Liver (tissue), 9 donors: ENCODE data around the gene NUTM1. TPM values are rescaled to one million over a fixed set of nuclear protein-coding genes. Genes with fewer than 3 reads are reported as not detected.
"Not testable (repeated sequence)": the region's sequence is repeated elsewhere in the genome, so short reads cannot be mapped to it uniquely, and the experiment has no call there.

Experiments
- DNase-seq: peaks from one replicate; pipeline ENCODE4 v3.0.0-alpha.2; 2017; ENCODE audit warnings: low spot score
- H3K27ac ChIP-seq, 2 donors: one replicate each; pipeline ENCODE4 v1.7.0; 2013; ENCODE audit warnings: inconsistent platforms in 2 of 2, low read length in 2 of 2, control low read depth in 1 of 2, low read depth in 1 of 2, mild to moderate bottlenecking in 1 of 2
- H3K27me3 ChIP-seq, 4 donors: one replicate each; pipeline versions ENCODE4 v1.6.1 to v1.7.0; 2013; ENCODE audit warnings: low read length in 3 of 4, inconsistent platforms in 1 of 4, mild to moderate bottlenecking in 1 of 4, moderate library complexity in 1 of 4; ENCODE audit not compliant: control insufficient read depth in 4 of 4, insufficient read depth in 4 of 4
- H3K36me3 ChIP-seq, 4 donors: one replicate each; pipeline versions ENCODE4 v1.6.1 to v1.7.0; 2013; ENCODE audit warnings: low read length in 3 of 4, mild to moderate bottlenecking in 3 of 4, low read depth in 1 of 4, moderate library complexity in 1 of 4; ENCODE audit not compliant: control insufficient read depth in 4 of 4, insufficient read depth in 3 of 4
- H3K4me1 ChIP-seq, 4 donors: one replicate each; pipeline versions ENCODE4 v1.6.1 to v1.7.0; 2013; ENCODE audit warnings: low read length in 3 of 4, mild to moderate bottlenecking in 3 of 4, moderate library complexity in 1 of 4; ENCODE audit not compliant: control insufficient read depth in 4 of 4, insufficient read depth in 4 of 4
- H3K4me3 ChIP-seq, 3 donors: one replicate each; pipeline versions ENCODE4 v1.6.1 to v1.7.0; 2013; ENCODE audit warnings: low read length in 3 of 3, control low read depth in 1 of 3, low read depth in 1 of 3, mild to moderate bottlenecking in 1 of 3
- H3K9ac ChIP-seq, 2 donors: one replicate each; pipeline ENCODE4 v1.7.0; 2013; ENCODE audit warnings: low read length in 2 of 2, mild to moderate bottlenecking in 2 of 2, moderate library complexity in 2 of 2, control low read depth in 1 of 2, low read depth in 1 of 2
- H3K9me3 ChIP-seq, 4 donors: one replicate each; pipeline versions ENCODE4 v1.6.1 to v1.7.0; 2013; ENCODE audit warnings: low read length in 3 of 4; ENCODE audit not compliant: control insufficient read depth in 4 of 4
- EGR1 ChIP-seq, 2 donors: IDR thresholded peaks; 2 replicates each; pipeline ENCODE4 v1.6.1; 2016 to 2018; ENCODE audit warnings: antibody characterized with exemption in 2 of 2, low read depth in 2 of 2
- FOXA1 ChIP-seq: IDR thresholded peaks from 2 replicates; pipeline ENCODE4 v1.6.1; 2016; ENCODE audit warnings: antibody characterized with exemption
- FOXA2 ChIP-seq: IDR thresholded peaks from 2 replicates; pipeline ENCODE4 v1.6.1; 2016; ENCODE audit warnings: antibody characterized with exemption
- GABPA ChIP-seq, 2 donors: IDR thresholded peaks in 1 of 2; conservative IDR thresholded peaks in 1 of 2; 2 replicates each; pipeline ENCODE4 v1.6.1; 2016; ENCODE audit warnings: antibody characterized with exemption in 2 of 2, mild to moderate bottlenecking in 1 of 2, moderate library complexity in 1 of 2
- HNF4A ChIP-seq, 2 donors: conservative IDR thresholded peaks; 2 replicates each; pipeline ENCODE4 v1.6.1; 2016; ENCODE audit warnings: antibody characterized with exemption in 2 of 2, mild to moderate bottlenecking in 2 of 2
- HNF4G ChIP-seq: IDR thresholded peaks from 2 replicates; pipeline ENCODE4 v1.6.1; 2016; ENCODE audit warnings: antibody characterized with exemption
- JUND ChIP-seq, 2 donors: IDR thresholded peaks; 2 replicates each; pipeline ENCODE4 v1.6.1; 2016; ENCODE audit warnings: antibody characterized with exemption in 2 of 2
- NR2F2 ChIP-seq: IDR thresholded peaks from 2 replicates; pipeline ENCODE4 v1.6.1; 2016; ENCODE audit warnings: antibody characterized with exemption
- RAD21 ChIP-seq, 2 donors: IDR thresholded peaks; 2 replicates each; pipeline ENCODE4 v1.6.1; 2016; ENCODE audit warnings: antibody characterized with exemption in 2 of 2, mild to moderate bottlenecking in 2 of 2
- RXRA ChIP-seq, 2 donors: IDR thresholded peaks; 2 replicates each; pipeline ENCODE4 v1.6.1; 2017 to 2018; ENCODE audit warnings: antibody characterized with exemption in 2 of 2, mild to moderate bottlenecking in 1 of 2
- SP1 ChIP-seq: IDR thresholded peaks from 2 replicates; pipeline ENCODE4 v1.6.1; 2018; ENCODE audit warnings: antibody characterized with exemption, mild to moderate bottlenecking
- TAF1 ChIP-seq: conservative IDR thresholded peaks from 2 replicates; pipeline ENCODE4 v1.6.1; 2016; ENCODE audit warnings: antibody characterized with exemption, mild to moderate bottlenecking
- YY1 ChIP-seq: IDR thresholded peaks from 2 replicates; pipeline ENCODE4 v1.6.1; 2016; ENCODE audit warnings: antibody characterized with exemption, mild to moderate bottlenecking
- WGBS: extraction: QIAGEN DNeasy Blood & Tissue Kit; methylation state at CpG from one replicate; pipeline ENCODE4 v1.1.7; 2013; 5-methylcytosine and 5-hydroxymethylcytosine counted together
- polyA plus RNA-seq, 2 donors: library from polyadenylated mRNA; stranded (reverse) in 1 of 2; unstranded in 1 of 2; fragments of 200-250 nt in 1 of 2; fragments of >200 nt in 1 of 2; fragmentation: Nextera tagmentation in 1 of 2; extraction: Ambion mirVana in 1 of 2; gene quantifications; one replicate each; pipeline versions ENCODE4 v1.2.1 to v1.2.3, GENCODE V29; 2013 to 2015
- total RNA-seq, 2 donors: library from RNA; depleted of rRNA; stranded (reverse); fragments of >200 nt; gene quantifications; one replicate each; pipeline ENCODE4 v1.2.3, GENCODE V29; 2014
- TF ChIP-seq, protein P1 (sequence below): IDR thresholded peaks from 2 replicates; pipeline ENCODE4 v1.6.1; 2016; ENCODE audit warnings: antibody characterized with exemption, mild to moderate bottlenecking
- TF ChIP-seq, protein P2 (sequence below): IDR thresholded peaks from 2 replicates; pipeline ENCODE4 v1.6.1; 2016; ENCODE audit warnings: antibody characterized with exemption
- TF ChIP-seq, protein P3 (sequence below): IDR thresholded peaks from 2 replicates; pipeline ENCODE4 v1.6.1; 2016; ENCODE audit warnings: antibody characterized with exemption
- TF ChIP-seq, protein P4 (sequence below): fragments of 150-350 bp; IDR thresholded peaks from 2 replicates; pipeline ENCODE4 v1.5.1; 2017; ENCODE audit warnings: improper control_type of control experiment, low read depth, low read length; ENCODE audit not compliant: missing input control
- donor health status: healthy.
- donor health status: healthy.
- donor health status: healthy.
- donor health status: healthy.
- donor health status: healthy.

The NUTM1 gene
- total and polyA plus RNA-seq, 4 donors: not detected

DNA sequence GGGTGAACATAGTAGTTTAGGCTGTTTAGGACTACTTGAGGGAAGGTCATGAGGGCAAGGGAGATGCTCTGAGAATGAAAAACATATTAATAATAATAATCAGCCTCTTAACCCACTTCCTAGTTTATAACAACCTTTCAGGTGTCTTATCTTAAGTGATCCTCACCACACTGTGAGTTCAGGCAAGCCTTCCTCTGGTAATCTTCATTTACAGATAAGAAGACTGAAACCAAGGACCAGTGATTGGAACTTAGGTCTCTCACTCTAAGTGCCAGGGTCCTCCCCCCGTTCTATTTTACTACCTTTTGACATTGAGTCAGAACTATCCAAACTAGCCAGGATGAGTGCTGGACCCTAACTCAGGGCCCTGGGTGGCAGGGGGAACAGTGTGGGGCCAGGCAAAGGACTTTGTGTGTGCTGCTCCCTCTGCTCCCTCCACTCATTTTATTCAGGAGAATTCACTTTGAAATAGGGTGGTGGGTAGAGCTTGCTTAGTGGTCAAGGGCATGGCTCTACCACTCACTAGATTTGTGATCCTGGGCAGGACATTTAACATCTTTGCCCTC, 5.7 kb downstream of the NUTM1 start (continued):
- TF ChIP-seq, protein P1, sequence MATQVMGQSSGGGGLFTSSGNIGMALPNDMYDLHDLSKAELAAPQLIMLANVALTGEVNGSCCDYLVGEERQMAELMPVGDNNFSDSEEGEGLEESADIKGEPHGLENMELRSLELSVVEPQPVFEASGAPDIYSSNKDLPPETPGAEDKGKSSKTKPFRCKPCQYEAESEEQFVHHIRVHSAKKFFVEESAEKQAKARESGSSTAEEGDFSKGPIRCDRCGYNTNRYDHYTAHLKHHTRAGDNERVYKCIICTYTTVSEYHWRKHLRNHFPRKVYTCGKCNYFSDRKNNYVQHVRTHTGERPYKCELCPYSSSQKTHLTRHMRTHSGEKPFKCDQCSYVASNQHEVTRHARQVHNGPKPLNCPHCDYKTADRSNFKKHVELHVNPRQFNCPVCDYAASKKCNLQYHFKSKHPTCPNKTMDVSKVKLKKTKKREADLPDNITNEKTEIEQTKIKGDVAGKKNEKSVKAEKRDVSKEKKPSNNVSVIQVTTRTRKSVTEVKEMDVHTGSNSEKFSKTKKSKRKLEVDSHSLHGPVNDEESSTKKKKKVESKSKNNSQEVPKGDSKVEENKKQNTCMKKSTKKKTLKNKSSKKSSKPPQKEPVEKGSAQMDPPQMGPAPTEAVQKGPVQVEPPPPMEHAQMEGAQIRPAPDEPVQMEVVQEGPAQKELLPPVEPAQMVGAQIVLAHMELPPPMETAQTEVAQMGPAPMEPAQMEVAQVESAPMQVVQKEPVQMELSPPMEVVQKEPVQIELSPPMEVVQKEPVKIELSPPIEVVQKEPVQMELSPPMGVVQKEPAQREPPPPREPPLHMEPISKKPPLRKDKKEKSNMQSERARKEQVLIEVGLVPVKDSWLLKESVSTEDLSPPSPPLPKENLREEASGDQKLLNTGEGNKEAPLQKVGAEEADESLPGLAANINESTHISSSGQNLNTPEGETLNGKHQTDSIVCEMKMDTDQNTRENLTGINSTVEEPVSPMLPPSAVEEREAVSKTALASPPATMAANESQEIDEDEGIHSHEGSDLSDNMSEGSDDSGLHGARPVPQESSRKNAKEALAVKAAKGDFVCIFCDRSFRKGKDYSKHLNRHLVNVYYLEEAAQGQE: no peak

DNA sequence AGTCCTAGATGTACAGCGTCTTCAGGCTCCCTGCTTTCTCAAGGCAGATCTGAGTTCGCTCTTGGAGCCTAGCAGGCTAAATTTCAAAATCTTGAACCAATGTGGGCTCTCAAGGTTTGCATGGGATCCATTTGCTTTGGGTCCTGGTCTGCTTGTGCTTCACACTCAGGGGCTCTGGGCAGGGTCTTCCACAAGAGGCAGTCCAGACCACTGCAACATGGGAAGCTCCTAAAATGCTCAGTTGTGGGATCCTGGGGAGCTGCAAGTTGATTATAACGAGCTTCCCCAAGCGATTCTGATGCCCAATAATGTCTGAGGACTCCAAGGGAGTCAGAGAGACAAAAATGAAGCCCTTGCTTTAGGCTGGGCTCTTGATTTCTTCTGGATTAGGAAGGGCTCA, 6.7 kb downstream of the NUTM1 start:
- Histone ChIP-seq H3K4me1 (no peaks in the 10 kb centered on the region), H3K4me3 (no peak overlapping the region), H3K9me3 (no peaks in the 10 kb centered on the region), H3K27me3 (peaks cover 0 to 2% (median 0%) of the 10 kb centered on the region in 4 donors), H3K27ac (no peak overlapping the region), H3K9ac (no peak overlapping the region), H3K36me3 (no peaks in the 10 kb centered on the region)
- no peak for DNase-seq
- TF ChIP-seq, protein P2, sequence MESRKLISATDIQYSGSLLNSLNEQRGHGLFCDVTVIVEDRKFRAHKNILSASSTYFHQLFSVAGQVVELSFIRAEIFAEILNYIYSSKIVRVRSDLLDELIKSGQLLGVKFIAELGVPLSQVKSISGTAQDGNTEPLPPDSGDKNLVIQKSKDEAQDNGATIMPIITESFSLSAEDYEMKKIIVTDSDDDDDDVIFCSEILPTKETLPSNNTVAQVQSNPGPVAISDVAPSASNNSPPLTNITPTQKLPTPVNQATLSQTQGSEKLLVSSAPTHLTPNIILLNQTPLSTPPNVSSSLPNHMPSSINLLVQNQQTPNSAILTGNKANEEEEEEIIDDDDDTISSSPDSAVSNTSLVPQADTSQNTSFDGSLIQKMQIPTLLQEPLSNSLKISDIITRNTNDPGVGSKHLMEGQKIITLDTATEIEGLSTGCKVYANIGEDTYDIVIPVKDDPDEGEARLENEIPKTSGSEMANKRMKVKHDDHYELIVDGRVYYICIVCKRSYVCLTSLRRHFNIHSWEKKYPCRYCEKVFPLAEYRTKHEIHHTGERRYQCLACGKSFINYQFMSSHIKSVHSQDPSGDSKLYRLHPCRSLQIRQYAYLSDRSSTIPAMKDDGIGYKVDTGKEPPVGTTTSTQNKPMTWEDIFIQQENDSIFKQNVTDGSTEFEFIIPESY: no peak
- TF ChIP-seq RAD21 (IDR thresholded peaks at IDR 0.05): no peak
- no peak for TF ChIP-seq YY1
- no peak for TF ChIP-seq TAF1
- TF ChIP-seq GABPA (IDR thresholded peaks at IDR 0.05 in 1 of 2, conservative IDR thresholded peaks at IDR 0.05 in 1 of 2): no peak
- TF ChIP-seq HNF4A (conservative IDR thresholded peaks at IDR 0.05): no peak
- no peak for TF ChIP-seq JUND (IDR thresholded peaks at IDR 0.05)
- TF ChIP-seq EGR1 (IDR thresholded peaks at IDR 0.05; ENCODE audit: low read depth in 2 of 2): no peak
- TF ChIP-seq HNF4G: no peak
- no peak for TF ChIP-seq NR2F2
- TF ChIP-seq, protein P3, sequence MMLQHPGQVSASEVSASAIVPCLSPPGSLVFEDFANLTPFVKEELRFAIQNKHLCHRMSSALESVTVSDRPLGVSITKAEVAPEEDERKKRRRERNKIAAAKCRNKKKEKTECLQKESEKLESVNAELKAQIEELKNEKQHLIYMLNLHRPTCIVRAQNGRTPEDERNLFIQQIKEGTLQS: no peak
- no peak for TF ChIP-seq FOXA2
- TF ChIP-seq, protein P4, sequence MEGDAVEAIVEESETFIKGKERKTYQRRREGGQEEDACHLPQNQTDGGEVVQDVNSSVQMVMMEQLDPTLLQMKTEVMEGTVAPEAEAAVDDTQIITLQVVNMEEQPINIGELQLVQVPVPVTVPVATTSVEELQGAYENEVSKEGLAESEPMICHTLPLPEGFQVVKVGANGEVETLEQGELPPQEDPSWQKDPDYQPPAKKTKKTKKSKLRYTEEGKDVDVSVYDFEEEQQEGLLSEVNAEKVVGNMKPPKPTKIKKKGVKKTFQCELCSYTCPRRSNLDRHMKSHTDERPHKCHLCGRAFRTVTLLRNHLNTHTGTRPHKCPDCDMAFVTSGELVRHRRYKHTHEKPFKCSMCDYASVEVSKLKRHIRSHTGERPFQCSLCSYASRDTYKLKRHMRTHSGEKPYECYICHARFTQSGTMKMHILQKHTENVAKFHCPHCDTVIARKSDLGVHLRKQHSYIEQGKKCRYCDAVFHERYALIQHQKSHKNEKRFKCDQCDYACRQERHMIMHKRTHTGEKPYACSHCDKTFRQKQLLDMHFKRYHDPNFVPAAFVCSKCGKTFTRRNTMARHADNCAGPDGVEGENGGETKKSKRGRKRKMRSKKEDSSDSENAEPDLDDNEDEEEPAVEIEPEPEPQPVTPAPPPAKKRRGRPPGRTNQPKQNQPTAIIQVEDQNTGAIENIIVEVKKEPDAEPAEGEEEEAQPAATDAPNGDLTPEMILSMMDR: no peak
- no peak for TF ChIP-seq SP1
- no peak for TF ChIP-seq FOXA1
- TF ChIP-seq RXRA (IDR thresholded peaks at IDR 0.05): no peak
- TF ChIP-seq, protein P1: no peak
- 83% methylated on average over 4 of the region's 4 CpGs for WGBS

DNA sequence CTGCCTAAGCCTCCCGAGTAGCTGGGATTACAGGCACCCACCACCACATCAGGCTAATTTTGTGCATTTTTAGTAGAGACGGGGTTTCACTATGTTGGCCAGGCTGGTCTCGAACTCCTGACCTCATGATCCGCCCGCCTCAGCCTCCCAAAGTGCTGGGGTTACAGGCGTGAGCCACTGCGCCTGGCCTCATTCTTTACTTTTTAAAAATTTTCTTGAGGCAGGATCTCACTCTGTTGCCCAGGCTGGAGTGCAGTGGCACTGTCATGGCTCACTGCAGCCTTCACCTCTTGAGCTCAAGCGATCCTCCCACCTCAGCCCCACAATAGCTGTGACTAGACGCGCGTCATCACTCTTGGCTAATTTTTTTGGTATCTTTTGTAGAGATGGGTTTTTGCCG, 9.9 kb downstream of the NUTM1 start:
- not testable (repeated sequence) for H3K27ac ChIP-seq, H3K9me3 ChIP-seq, DNase-seq, H3K36me3 ChIP-seq, H3K9ac ChIP-seq, H3K4me1 ChIP-seq, H3K27me3 ChIP-seq, H3K4me3 ChIP-seq
- 98% methylated on average over 12 of the region's 12 CpGs for WGBS
